Measurements from ENCODE around the gene ABCF2. TPM values are rescaled to one million over a fixed set of nuclear protein-coding genes. Genes with fewer than 3 reads are reported as not detected.

ABCF2 gene
- total and polyA plus RNA-seq, 4 donors, result 6.3 to 15.6 (median 10.5) TPM

DNA sequence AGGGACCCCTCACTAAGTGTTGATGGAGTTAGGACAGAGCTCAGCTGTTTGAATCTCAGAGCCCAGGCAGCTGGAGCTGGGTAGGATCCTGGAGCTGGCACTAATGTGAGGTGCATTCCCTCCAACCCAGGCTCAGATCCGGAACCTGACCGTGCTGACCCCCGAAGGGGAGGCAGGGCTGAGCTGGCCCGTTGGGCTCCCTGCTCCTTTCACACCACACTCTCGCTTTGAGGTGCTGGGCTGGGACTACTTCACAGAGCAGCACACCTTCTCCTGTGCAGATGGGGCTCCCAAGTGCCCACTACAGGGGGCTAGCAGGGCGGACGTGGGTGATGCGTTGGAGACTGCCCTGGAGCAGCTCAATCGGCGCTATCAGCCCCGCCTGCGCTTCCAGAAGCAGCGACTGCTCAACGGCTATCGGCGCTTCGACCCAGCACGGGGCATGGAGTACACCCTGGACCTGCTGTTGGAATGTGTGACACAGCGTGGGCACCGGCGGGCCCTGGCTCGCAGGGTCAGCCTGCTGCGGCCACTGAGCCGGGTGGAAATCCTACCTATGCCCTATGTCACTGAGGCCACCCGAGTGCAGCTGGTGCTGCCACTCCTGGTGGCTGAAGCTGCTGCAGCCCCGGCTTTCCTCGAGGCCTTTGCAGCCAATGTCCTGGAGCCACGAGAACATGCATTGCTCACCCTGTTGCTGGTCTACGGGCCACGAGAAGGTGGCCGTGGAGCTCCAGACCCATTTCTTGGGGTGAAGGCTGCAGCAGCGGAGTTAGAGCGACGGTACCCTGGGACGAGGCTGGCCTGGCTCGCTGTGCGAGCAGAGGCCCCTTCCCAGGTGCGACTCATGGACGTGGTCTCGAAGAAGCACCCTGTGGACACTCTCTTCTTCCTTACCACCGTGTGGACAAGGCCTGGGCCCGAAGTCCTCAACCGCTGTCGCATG lies 10.5 kb upstream of the ABCF2 start (continued):
- TF ChIP-seq, protein P1, sequence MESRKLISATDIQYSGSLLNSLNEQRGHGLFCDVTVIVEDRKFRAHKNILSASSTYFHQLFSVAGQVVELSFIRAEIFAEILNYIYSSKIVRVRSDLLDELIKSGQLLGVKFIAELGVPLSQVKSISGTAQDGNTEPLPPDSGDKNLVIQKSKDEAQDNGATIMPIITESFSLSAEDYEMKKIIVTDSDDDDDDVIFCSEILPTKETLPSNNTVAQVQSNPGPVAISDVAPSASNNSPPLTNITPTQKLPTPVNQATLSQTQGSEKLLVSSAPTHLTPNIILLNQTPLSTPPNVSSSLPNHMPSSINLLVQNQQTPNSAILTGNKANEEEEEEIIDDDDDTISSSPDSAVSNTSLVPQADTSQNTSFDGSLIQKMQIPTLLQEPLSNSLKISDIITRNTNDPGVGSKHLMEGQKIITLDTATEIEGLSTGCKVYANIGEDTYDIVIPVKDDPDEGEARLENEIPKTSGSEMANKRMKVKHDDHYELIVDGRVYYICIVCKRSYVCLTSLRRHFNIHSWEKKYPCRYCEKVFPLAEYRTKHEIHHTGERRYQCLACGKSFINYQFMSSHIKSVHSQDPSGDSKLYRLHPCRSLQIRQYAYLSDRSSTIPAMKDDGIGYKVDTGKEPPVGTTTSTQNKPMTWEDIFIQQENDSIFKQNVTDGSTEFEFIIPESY (IDR thresholded peaks at IDR 0.05), result no peak
- TF ChIP-seq RAD21 (IDR thresholded peaks at IDR 0.05) (no peak), YY1 (IDR thresholded peaks at IDR 0.05) (no peak), SP1 (IDR thresholded peaks at IDR 0.05) (no peak), TAF1 (conservative IDR thresholded peaks at IDR 0.05) (no peak), HNF4A (conservative IDR thresholded peaks at IDR 0.05) (no peak), RXRA (IDR thresholded peaks at IDR 0.05) (no peak), FOXA2 (IDR thresholded peaks at IDR 0.05) (no peak), JUND (IDR thresholded peaks at IDR 0.05) (no peak), CTCF (IDR thresholded peaks at IDR 0.05; ENCODE audit: low read depth, low read length, missing input control) (no peak)

DNA sequence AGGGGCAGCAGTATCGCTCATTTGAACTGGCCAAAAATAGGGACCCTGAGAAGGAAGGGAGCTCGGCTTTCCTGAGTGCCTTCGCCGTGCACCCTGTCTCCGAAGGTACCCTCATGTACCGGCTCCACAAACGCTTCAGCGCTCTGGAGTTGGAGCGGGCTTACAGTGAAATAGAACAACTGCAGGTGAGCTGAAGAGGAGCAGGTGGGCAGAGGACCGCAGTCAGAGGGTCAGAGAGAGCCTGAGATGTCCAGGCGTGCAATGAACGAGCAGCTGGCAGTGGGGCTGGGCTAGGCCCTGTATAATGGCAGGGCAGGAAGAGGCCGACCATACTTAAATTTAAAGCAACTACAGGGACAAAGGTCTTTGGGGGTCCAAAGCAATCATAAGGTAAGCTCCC lies 9.4 kb upstream of the ABCF2 start:
- H3K27ac ChIP-seq (ENCODE audit: low read depth in 1 of 2, low read length in 2 of 2), result no peak overlapping the region
- H3K4me3 ChIP-seq (ENCODE audit: low read depth in 1 of 3, low read length in 3 of 3), result no peak overlapping the region
- TF ChIP-seq FOXA1 (IDR thresholded peaks at IDR 0.05), result no peak
- TF ChIP-seq HNF4A (conservative IDR thresholded peaks at IDR 0.05), result no peak
- no peak for TF ChIP-seq SP1 (IDR thresholded peaks at IDR 0.05)
- TF ChIP-seq TAF1 (conservative IDR thresholded peaks at IDR 0.05), result no peak
- TF ChIP-seq, protein P2, sequence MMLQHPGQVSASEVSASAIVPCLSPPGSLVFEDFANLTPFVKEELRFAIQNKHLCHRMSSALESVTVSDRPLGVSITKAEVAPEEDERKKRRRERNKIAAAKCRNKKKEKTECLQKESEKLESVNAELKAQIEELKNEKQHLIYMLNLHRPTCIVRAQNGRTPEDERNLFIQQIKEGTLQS (IDR thresholded peaks at IDR 0.05), result no peak
- TF ChIP-seq RXRA (IDR thresholded peaks at IDR 0.05), result no peak
- TF ChIP-seq CTCF (IDR thresholded peaks at IDR 0.05; ENCODE audit: low read depth, low read length, missing input control), result no peak
- H3K36me3 ChIP-seq (ENCODE audit: control insufficient read depth in 4 of 4, insufficient read depth in 3 of 4, low read depth in 1 of 4, low read length in 3 of 4), result peaks cover 2 to 27% (median 10%) of the 10 kb centered on the region in 4 donors
- H3K27me3 ChIP-seq (ENCODE audit: control insufficient read depth in 4 of 4, insufficient read depth in 4 of 4, low read length in 3 of 4), result no peaks in the 10 kb centered on the region
- H3K9ac ChIP-seq (ENCODE audit: low read depth in 1 of 2, low read length in 2 of 2), result no peak overlapping the region
- 95% methylated on average over 13 of the region's 13 CpGs for WGBS
- H3K9me3 ChIP-seq (ENCODE audit: control insufficient read depth in 4 of 4, low read length in 3 of 4), result no peaks in the 10 kb centered on the region
- peaks cover 0 to 23% (median 18%) of the 10 kb centered on the region in 4 donors for H3K4me1 ChIP-seq (ENCODE audit: control insufficient read depth in 4 of 4, insufficient read depth in 4 of 4, low read length in 3 of 4)
- no peak for DNase-seq (ENCODE audit: low spot score)
